HG03039 (cell line): ENCODE results near the gene AEN.
A peak's percentile ranks its signal among the peaks of the same experiment; 100 is the strongest.

Source experiments
- ATAC-seq: cut with Tn5 transposase; IDR thresholded peaks from one replicate; pipeline ENCODE4 v1.9.1; 2021; ENCODE audit warnings: mild to moderate bottlenecking, moderate library complexity; ENCODE audit not compliant: unreplicated experiment

AEN gene

GRCh38 chr15:88612186-88612796 is 8.8 kb upstream of the AEN start:
- ATAC-seq: no peak

GRCh38 chr15:88613074-88613944 is 7.8 kb upstream of the AEN start:
- ATAC-seq: no peak

GRCh38 chr15:88615303-88616107 is 5.6 kb upstream of the AEN start:
- peak; percentile 69 for ATAC-seq

GRCh38 chr15:88616240-88616639 is 4.9 kb upstream of the AEN start:
- ATAC-seq: no peak

GRCh38 chr15:88617031-88617722 is 4.0 kb upstream of the AEN start:
- no peak for ATAC-seq

- ATAC-seq: no peak
Observed at GRCh38 chr15:88617790-88618189, 3.4 kb upstream of the AEN start.

GRCh38 chr15:88618686-88619085 is 2.5 kb upstream of the AEN start:
- no peak for ATAC-seq

- no peak for ATAC-seq
Observed at GRCh38 chr15:88619796-88620195, 1.3 kb upstream of the AEN start.

GRCh38 chr15:88621789-88622604 is 857 bp downstream of the AEN start:
- no peak for ATAC-seq

- ATAC-seq: no peak
Observed at GRCh38 chr15:88622605-88622975, 1.4 kb downstream of the AEN start.

GRCh38 chr15:88623061-88623460 is 1.9 kb downstream of the AEN start:
- ATAC-seq: peak; percentile 24

GRCh38 chr15:88623632-88624031 is 2.5 kb downstream of the AEN start:
- no peak for ATAC-seq

- ATAC-seq: no peak
Observed at GRCh38 chr15:88624156-88624970, 3.2 kb downstream of the AEN start.

GRCh38 chr15:88624971-88625490 is 3.9 kb downstream of the AEN start:
- ATAC-seq: no peak

- ATAC-seq: no peak
Observed at GRCh38 chr15:88625943-88626741, 5.0 kb downstream of the AEN start.

- ATAC-seq: no peak
Observed at GRCh38 chr15:88627463-88627862, 6.3 kb downstream of the AEN start.

- no peak for ATAC-seq
Observed at GRCh38 chr15:88628018-88628654, 7.0 kb downstream of the AEN start.

GRCh38 chr15:88629071-88629470 is 7.9 kb downstream of the AEN start:
- no peak for ATAC-seq
